GM21367 (cell line): ENCODE results near the gene LRRC37B.
"Not testable (repeated sequence)": the region's sequence is repeated elsewhere in the genome, so short reads cannot be mapped to it uniquely, and the experiment has no call there.

Source experiments
- ATAC-seq: cut with Tn5 transposase; IDR thresholded peaks from one replicate; pipeline ENCODE4 v1.9.1; 2021; ENCODE audit not compliant: unreplicated experiment

The LRRC37B gene

GRCh38 chr17:32084942-32085829 is 78.0 kb downstream of the LRRC37B start:
- not testable (repeated sequence) for ATAC-seq

GRCh38 chr17:32086833-32087232 is 79.7 kb downstream of the LRRC37B start:
- ATAC-seq, result not testable (repeated sequence)

- not testable (repeated sequence) for ATAC-seq
Observed at GRCh38 chr17:32092062-32092461, 84.9 kb downstream of the LRRC37B start.

- ATAC-seq, result no peak
Observed at GRCh38 chr17:32099686-32100085, 92.5 kb downstream of the LRRC37B start.

- ATAC-seq, result not testable (repeated sequence)
Observed at GRCh38 chr17:32100323-32100722, 93.1 kb downstream of the LRRC37B start.

- ATAC-seq, result no peak
Observed at GRCh38 chr17:32100971-32101631, 93.9 kb downstream of the LRRC37B start.

GRCh38 chr17:32102172-32102571 is 95.0 kb downstream of the LRRC37B start:
- no peak for ATAC-seq

GRCh38 chr17:32102646-32103186 is 95.5 kb downstream of the LRRC37B start:
- ATAC-seq, result no peak
